ENCODE data around the gene ZBTB17. TPM values are rescaled to one million over a fixed set of nuclear protein-coding genes. Genes with fewer than 3 reads are reported as not detected.

The ZBTB17 gene
- total RNA-seq, 1 donor from 2014 or later = 33.6 TPM

DNA sequence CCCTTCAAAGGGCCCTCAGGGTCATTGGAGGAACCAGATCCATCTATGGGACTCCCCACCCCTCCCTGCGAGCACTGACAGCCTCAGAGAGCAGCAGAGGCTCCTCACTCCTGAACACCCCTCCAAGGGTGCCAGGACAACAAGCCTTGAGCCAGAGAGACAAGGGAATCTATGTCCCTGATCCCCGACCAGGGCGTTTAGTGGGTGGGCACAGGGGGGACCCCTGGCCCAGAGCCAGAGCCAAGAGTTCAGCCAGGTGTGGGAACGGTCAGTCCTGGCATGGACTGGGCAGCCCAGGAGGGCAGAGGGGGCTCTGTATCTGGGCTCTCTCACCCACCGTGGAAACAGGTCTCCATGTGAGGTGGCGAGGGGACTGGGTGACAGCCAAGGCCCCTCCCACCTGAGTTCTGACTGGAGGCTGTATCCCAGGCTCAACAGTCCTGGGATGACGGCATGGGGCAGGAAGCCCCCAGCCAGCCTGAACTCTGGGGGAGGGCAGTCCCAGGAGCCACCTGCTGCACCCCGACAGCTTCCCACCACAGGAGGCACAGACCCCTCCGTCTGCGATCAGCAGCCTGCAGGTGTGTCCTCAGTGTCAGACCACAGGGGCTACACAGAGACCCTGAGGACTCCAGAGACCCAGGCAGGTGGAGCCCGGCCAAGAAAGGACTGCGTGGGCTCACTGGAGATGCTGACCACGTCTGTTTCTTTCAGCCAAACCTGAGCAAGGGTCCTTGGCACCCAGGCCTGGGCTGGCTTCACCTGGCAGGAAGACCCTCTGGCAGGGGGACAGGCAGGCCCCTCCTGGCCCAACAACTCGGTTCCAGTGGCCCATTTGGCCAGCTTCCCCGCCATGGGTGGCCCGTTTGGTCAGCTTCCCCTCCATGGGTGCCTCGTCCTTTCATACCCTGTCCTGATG lies 16.9 kb upstream of the ZBTB17 start:
- no peak overlapping the region for H3K4me3 Mint-ChIP-seq (ENCODE audit: unreplicated experiment)
- DNase-seq (ENCODE audit: low spot score) = no peak
- no peaks in the 10 kb centered on the region for H3K27me3 Mint-ChIP-seq (ENCODE audit: unreplicated experiment)
- H3K4me1 Mint-ChIP-seq (ENCODE audit: unreplicated experiment) = no peaks in the 10 kb centered on the region
- H3K9me3 Mint-ChIP-seq (ENCODE audit: unreplicated experiment) = no peaks in the 10 kb centered on the region
- H3K27ac Mint-ChIP-seq (ENCODE audit: unreplicated experiment) = no peak overlapping the region
- peaks cover under 1% of the 10 kb centered on the region for H3K36me3 Mint-ChIP-seq (ENCODE audit: low read depth, unreplicated experiment)
- no peak for TF ChIP-seq CTCF (IDR thresholded peaks at IDR 0.05; ENCODE audit: unreplicated experiment)

DNA sequence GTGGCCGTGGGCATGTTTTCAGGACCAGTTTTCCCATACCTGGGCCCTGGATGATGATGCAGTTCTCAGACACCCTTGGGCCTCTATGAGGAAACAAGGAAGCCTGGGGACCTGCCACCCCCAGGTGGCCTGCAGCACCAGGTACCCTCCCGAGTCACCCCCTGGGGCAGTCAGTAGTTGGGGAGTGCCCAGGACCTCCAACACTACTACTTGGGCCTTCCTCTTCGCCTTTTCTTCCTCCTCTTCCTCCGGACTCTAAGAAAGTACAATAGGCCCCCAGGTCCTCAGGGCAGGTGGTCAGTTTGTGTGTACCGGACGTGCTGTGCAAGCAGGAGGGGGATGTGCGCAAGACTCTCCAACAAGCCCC lies 16.3 kb upstream of the ZBTB17 start:
- DNase-seq (ENCODE audit: low spot score) = no peak
- H3K36me3 Mint-ChIP-seq (ENCODE audit: low read depth, unreplicated experiment) = no peaks in the 10 kb centered on the region
- no peak overlapping the region for H3K4me3 Mint-ChIP-seq (ENCODE audit: unreplicated experiment)
- no peak overlapping the region for H3K27ac Mint-ChIP-seq (ENCODE audit: unreplicated experiment)
- no peaks in the 10 kb centered on the region for H3K27me3 Mint-ChIP-seq (ENCODE audit: unreplicated experiment)
- TF ChIP-seq CTCF (IDR thresholded peaks at IDR 0.05; ENCODE audit: unreplicated experiment) = no peak
- no peaks in the 10 kb centered on the region for H3K4me1 Mint-ChIP-seq (ENCODE audit: unreplicated experiment)
- H3K9me3 Mint-ChIP-seq (ENCODE audit: unreplicated experiment) = no peaks in the 10 kb centered on the region

DNA sequence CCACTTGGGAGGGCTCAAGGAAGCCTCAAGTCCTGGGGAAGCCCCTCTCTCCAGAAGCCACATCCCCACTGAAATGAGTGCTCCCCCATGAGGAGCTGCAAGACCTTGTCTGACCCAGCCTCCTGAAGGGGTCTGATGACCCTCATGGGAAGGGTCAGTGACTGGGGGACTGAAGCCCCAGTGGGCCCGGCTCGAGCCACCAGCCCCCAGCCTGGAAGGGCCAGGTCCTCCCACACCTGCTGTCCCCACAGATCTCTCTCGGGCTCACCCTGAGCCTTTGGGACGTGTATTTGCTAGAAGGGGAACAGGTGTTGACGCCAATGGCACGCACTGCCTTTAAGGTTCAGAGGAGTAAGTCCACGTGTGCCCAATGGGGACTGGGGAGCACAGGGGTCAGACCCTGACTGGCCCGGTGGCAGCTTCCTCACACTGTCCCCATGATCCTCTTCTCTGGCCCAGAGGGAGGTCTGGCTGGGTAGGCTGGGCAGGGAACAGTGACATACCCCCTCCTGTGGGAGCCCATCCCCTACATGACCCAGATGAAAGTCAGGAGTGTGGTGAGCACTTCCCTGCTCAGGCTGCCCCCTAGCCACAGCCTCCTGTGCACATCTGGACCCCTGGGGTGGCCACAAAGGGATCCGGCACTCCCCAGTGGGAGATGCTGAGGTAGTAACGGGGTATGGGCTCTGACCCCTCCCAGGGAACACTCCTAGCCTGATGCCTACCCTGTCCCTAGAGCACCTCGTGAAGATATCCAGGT lies 15.7 kb upstream of the ZBTB17 start:
- DNase-seq (ENCODE audit: low spot score) = no peak
- H3K27me3 Mint-ChIP-seq (ENCODE audit: unreplicated experiment) = no peaks in the 10 kb centered on the region

GRCh38 chr1:15989776-15990175 lies 13.9 kb upstream of the ZBTB17 start:
- Mint-ChIP-seq H3K36me3 (ENCODE audit: low read depth, unreplicated experiment) (no peaks in the 10 kb centered on the region), H3K9me3 (ENCODE audit: unreplicated experiment) (no peaks in the 10 kb centered on the region)

More for the DNA sequence above, 15.7 kb upstream of the ZBTB17 start:
- TF ChIP-seq CTCF (IDR thresholded peaks at IDR 0.05; ENCODE audit: unreplicated experiment) = no peak
- Mint-ChIP-seq H3K4me3 (ENCODE audit: unreplicated experiment) (no peak overlapping the region), H3K9me3 (ENCODE audit: unreplicated experiment) (no peaks in the 10 kb centered on the region), H3K36me3 (ENCODE audit: low read depth, unreplicated experiment) (no peaks in the 10 kb centered on the region), H3K27ac (ENCODE audit: unreplicated experiment) (no peak overlapping the region), H3K4me1 (ENCODE audit: unreplicated experiment) (no peaks in the 10 kb centered on the region)

More at GRCh38 chr1:15989776-15990175, 13.9 kb upstream of the ZBTB17 start:
- DNase-seq (ENCODE audit: low spot score) = no peak
- Mint-ChIP-seq H3K4me3 (ENCODE audit: unreplicated experiment) (no peak overlapping the region), H3K27ac (ENCODE audit: unreplicated experiment) (no peak overlapping the region), H3K4me1 (ENCODE audit: unreplicated experiment) (peaks cover 4% of the 10 kb centered on the region), H3K27me3 (ENCODE audit: unreplicated experiment) (no peaks in the 10 kb centered on the region)
- no peak for TF ChIP-seq CTCF (IDR thresholded peaks at IDR 0.05; ENCODE audit: unreplicated experiment)
